NCI-H2171 (cell line): Measurements from ENCODE around the gene BTBD8.

ENCODE experiments used
- DNase-seq: peaks from one replicate; lab custom pipeline; 2025; lab: John Stamatoyannopoulos, UW

BTBD8 gene

GRCh38 chr1:92094090-92094489, 13.9 kb downstream of the BTBD8 start:
- DNase-seq: no peak

GRCh38 chr1:92094595-92094994, 14.4 kb downstream of the BTBD8 start:
- no peak for DNase-seq

GRCh38 chr1:92095874-92096273, 15.7 kb downstream of the BTBD8 start:
- DNase-seq: no peak

- DNase-seq: no peak
Observed at GRCh38 chr1:92096317-92096716, 16.2 kb downstream of the BTBD8 start.

GRCh38 chr1:92105546-92106081, 25.5 kb downstream of the BTBD8 start:
- no peak for DNase-seq

- DNase-seq: no peak
Observed at GRCh38 chr1:92108631-92109030, 28.5 kb downstream of the BTBD8 start.

GRCh38 chr1:92117526-92117925, 37.4 kb downstream of the BTBD8 start:
- DNase-seq: no peak

- DNase-seq: no peak
Observed at GRCh38 chr1:92118826-92119225, 38.7 kb downstream of the BTBD8 start.

GRCh38 chr1:92123868-92124267, 43.7 kb downstream of the BTBD8 start:
- DNase-seq: no peak

GRCh38 chr1:92125204-92125603, 45.1 kb downstream of the BTBD8 start:
- DNase-seq: no peak

GRCh38 chr1:92126088-92126487, 45.9 kb downstream of the BTBD8 start:
- DNase-seq: no peak

- no peak for DNase-seq
Observed at GRCh38 chr1:92134331-92134730, 54.2 kb downstream of the BTBD8 start.

- DNase-seq: no peak
Observed at GRCh38 chr1:92136341-92136740, 56.2 kb downstream of the BTBD8 start.

GRCh38 chr1:92154934-92155333, 74.8 kb downstream of the BTBD8 start:
- DNase-seq: no peak

GRCh38 chr1:92159593-92159992, 79.4 kb downstream of the BTBD8 start:
- no peak for DNase-seq

- DNase-seq: no peak
Observed at GRCh38 chr1:92165389-92165788, 85.2 kb downstream of the BTBD8 start.

- DNase-seq: no peak
Observed at GRCh38 chr1:92167151-92167550, 87.0 kb downstream of the BTBD8 start.

- no peak for DNase-seq
Observed at GRCh38 chr1:92168657-92169056, 88.5 kb downstream of the BTBD8 start.

GRCh38 chr1:92169214-92170005, 89.3 kb downstream of the BTBD8 start:
- DNase-seq: no peak

- DNase-seq: no peak
Observed at GRCh38 chr1:92184632-92185031, 104.5 kb downstream of the BTBD8 start.

- no peak for DNase-seq
Observed at GRCh38 chr1:92186081-92186480, 105.9 kb downstream of the BTBD8 start.

- DNase-seq: no peak
Observed at GRCh38 chr1:92188436-92189255, 108.5 kb downstream of the BTBD8 start.

GRCh38 chr1:92191726-92192125, 111.6 kb downstream of the BTBD8 start:
- no peak for DNase-seq
